MM.1S (cell line): ENCODE measurements around the gene EMCN.

Experiments used
- DNase-seq: peaks from one replicate; pipeline ENCODE4 v3.0.0-alpha.2; 2015
- H2AFZ ChIP-seq: fragments of 300-600 bp; sonication (generic); 2 replicates; pipeline ENCODE4 v1.6.0; 2016; ENCODE audit warnings: antibody characterized with exemption, low read length
- H3F3A ChIP-seq: fragments of 300-600 bp; sonication (generic); 2 replicates; pipeline ENCODE4 v1.6.1; 2016; ENCODE audit warnings: mild to moderate bottlenecking, antibody characterized with exemption, low read length, moderate library complexity, mixed read lengths; ENCODE audit not compliant: insufficient read depth
- H3K27ac ChIP-seq: fragments of 300-600 bp; sonication (generic); 2 replicates; pipeline ENCODE4 v1.5.1; 2016; ENCODE audit warnings: mild to moderate bottlenecking, low read length
- H3K27me3 ChIP-seq: fragments of 300-600 bp; sonication (generic); replicated peaks from 2 replicates; pipeline ENCODE4 v1.6.0; 2016; ENCODE audit warnings: low read length; ENCODE audit not compliant: insufficient read depth
- H3K36me3 ChIP-seq: fragments of 300-600 bp; sonication (generic); replicated peaks from 2 replicates; pipeline ENCODE4 v1.6.1; 2016; ENCODE audit warnings: mild to moderate bottlenecking, low read length, mixed read lengths; ENCODE audit not compliant: insufficient read depth
- H3K4me1 ChIP-seq: fragments of 300-600 bp; sonication (generic); 2 replicates; pipeline ENCODE4 v1.6.1; 2016; ENCODE audit warnings: low read length, mixed read lengths
- H3K4me2 ChIP-seq: fragments of 300-600 bp; sonication (generic); 2 replicates; pipeline ENCODE4 v1.6.0; 2016; ENCODE audit warnings: low read depth, low read length
- H3K4me3 ChIP-seq: fragments of 300-600 bp; sonication (generic); 2 replicates; pipeline ENCODE4 v1.5.1; 2016; ENCODE audit warnings: low read length, mixed read lengths
- H3K79me2 ChIP-seq: fragments of 300-600 bp; sonication (generic); 2 replicates; pipeline ENCODE4 v1.6.1; 2016; ENCODE audit warnings: mixed run types, low read length, mixed read lengths
- H3K9ac ChIP-seq: fragments of 300-600 bp; sonication (generic); 2 replicates; pipeline ENCODE4 v1.6.1; 2016; ENCODE audit warnings: low read length, mixed read lengths
- H3K9me2 ChIP-seq: fragments of 300-600 bp; sonication (generic); replicated peaks from 2 replicates; pipeline ENCODE4 v1.6.1; 2016; ENCODE audit warnings: mild to moderate bottlenecking, low read length, mixed read lengths; ENCODE audit not compliant: insufficient read depth
- H3K9me3 ChIP-seq: fragments of 300-600 bp; sonication (generic); replicated peaks from 2 replicates; pipeline ENCODE4 v1.6.1; 2016; ENCODE audit warnings: mild to moderate bottlenecking, low read length, mixed read lengths; ENCODE audit not compliant: insufficient read depth
- H4K20me1 ChIP-seq: fragments of 300-600 bp; sonication (generic); 2 replicates; pipeline ENCODE4 v1.6.1; 2016; ENCODE audit warnings: mild to moderate bottlenecking, low read length, moderate library complexity, mixed read lengths; ENCODE audit not compliant: insufficient read depth
- EZH2 ChIP-seq: fragments of 300-600 bp; sonication (generic); optimal IDR thresholded peaks from 2 replicates; pipeline ENCODE3; 2017; ENCODE audit warnings: low read depth, mild to moderate bottlenecking, antibody characterized with exemption, low read length, mixed read lengths
- EZH2phosphoT487 ChIP-seq: fragments of 300-600 bp; sonication (generic); IDR thresholded peaks from 2 replicates; pipeline ENCODE4 v1.6.1; 2018; ENCODE audit warnings: antibody characterized with exemption, low read length
- TF ChIP-seq, protein P1 (sequence below): fragments of 300-600 bp; sonication (generic); IDR thresholded peaks from 2 replicates; pipeline ENCODE4 v1.5.1; 2016; ENCODE audit warnings: antibody characterized with exemption, low read length, mixed read lengths

EMCN gene

DNA sequence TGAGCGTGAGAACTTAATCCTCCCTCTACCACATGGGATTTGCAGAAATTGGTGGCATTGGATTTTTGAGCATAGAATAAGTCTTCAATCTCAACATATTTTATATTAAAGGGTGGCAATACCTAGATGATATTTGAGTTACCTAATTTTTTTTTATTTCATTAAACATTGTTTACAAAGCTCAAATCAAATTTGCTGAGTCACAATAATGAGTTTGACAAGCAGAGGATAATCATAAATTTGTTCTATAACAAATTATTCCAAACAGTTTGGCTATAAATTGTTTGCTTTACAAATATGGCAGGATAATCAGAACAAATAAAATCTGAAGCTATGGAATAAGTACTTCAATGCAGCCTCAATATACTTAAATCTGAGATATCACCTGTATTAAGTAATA is 22.7 kb downstream of the EMCN start:
- Histone ChIP-seq H3K9me3 (no peaks in the 10 kb centered on the region), H3K36me3 (no peaks in the 10 kb centered on the region), H3K27me3 (no peaks in the 10 kb centered on the region), H2AFZ (no peak overlapping the region), H3F3A (no peaks in the 10 kb centered on the region), H3K4me1 (no peaks in the 10 kb centered on the region), H3K79me2 (no peaks in the 10 kb centered on the region), H3K9me2 (no peaks in the 10 kb centered on the region), H3K4me2 (no peak overlapping the region), H3K4me3 (no peak overlapping the region), H3K27ac (no peak overlapping the region), H3K9ac (no peak overlapping the region), H4K20me1 (no peaks in the 10 kb centered on the region)
- DNase-seq, result no peak
- no peak for TF ChIP-seq EZH2phosphoT487
- TF ChIP-seq, protein P1, sequence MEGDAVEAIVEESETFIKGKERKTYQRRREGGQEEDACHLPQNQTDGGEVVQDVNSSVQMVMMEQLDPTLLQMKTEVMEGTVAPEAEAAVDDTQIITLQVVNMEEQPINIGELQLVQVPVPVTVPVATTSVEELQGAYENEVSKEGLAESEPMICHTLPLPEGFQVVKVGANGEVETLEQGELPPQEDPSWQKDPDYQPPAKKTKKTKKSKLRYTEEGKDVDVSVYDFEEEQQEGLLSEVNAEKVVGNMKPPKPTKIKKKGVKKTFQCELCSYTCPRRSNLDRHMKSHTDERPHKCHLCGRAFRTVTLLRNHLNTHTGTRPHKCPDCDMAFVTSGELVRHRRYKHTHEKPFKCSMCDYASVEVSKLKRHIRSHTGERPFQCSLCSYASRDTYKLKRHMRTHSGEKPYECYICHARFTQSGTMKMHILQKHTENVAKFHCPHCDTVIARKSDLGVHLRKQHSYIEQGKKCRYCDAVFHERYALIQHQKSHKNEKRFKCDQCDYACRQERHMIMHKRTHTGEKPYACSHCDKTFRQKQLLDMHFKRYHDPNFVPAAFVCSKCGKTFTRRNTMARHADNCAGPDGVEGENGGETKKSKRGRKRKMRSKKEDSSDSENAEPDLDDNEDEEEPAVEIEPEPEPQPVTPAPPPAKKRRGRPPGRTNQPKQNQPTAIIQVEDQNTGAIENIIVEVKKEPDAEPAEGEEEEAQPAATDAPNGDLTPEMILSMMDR, result no peak
- no peak for TF ChIP-seq EZH2

DNA sequence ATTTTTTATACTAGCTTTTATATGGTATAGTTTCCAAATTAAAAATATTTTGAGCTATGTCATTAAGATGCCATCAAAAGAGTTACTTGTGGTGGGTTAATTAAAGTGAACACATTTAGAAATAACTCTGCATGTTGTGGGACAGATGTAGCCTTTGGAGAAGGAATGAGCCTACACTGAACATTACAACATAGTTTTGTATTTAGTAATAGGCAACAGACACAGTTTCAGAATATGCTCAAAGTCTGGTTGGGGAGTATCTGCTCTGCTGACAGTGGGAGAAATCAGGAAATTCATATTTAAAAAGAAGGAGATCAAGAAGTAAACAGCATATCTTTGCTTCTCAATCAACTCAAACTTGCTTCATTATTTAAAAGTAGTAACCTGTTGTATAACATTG is 23.7 kb downstream of the EMCN start:
- Histone ChIP-seq H4K20me1 (no peaks in the 10 kb centered on the region), H2AFZ (no peak overlapping the region), H3K27ac (no peak overlapping the region), H3K9me2 (no peaks in the 10 kb centered on the region), H3K79me2 (no peaks in the 10 kb centered on the region), H3F3A (no peaks in the 10 kb centered on the region), H3K4me3 (no peak overlapping the region), H3K4me2 (no peak overlapping the region), H3K4me1 (no peaks in the 10 kb centered on the region), H3K9ac (no peak overlapping the region), H3K9me3 (no peaks in the 10 kb centered on the region), H3K27me3 (no peaks in the 10 kb centered on the region), H3K36me3 (no peaks in the 10 kb centered on the region)
- no peak for DNase-seq
- TF ChIP-seq, protein P1, result no peak
- TF ChIP-seq EZH2 (no peak), EZH2phosphoT487 (no peak)

DNA sequence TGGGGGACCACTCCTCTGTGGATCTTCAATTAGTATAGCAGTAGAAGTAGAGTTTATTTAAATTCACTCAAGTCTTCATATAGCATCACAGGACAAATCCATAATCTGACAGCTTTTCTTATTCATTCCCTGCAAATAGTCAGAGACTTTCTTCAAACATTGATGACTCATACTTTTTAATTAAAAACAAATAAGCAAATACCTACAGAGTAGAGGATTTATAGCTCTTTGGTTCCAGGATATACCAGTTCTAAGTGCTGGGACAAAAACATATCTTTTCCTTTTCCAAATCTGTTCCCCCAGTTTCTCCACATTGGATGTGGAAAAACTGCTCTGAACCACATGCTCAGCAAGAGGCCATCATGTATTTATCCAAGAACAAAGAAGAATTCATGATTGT is 24.1 kb downstream of the EMCN start:
- no peak overlapping the region for H3K27ac ChIP-seq
- no peaks in the 10 kb centered on the region for H3K79me2 ChIP-seq
- DNase-seq, result no peak
- TF ChIP-seq EZH2 (no peak), EZH2phosphoT487 (no peak)
- TF ChIP-seq, protein P1, result no peak
- H3K27me3 ChIP-seq, result no peaks in the 10 kb centered on the region
- H3K4me3 ChIP-seq, result no peak overlapping the region
- H3K9ac ChIP-seq, result no peak overlapping the region
- no peaks in the 10 kb centered on the region for H3K36me3 ChIP-seq
- H3K4me1 ChIP-seq, result no peaks in the 10 kb centered on the region
- H3K9me3 ChIP-seq, result no peaks in the 10 kb centered on the region
- no peaks in the 10 kb centered on the region for H4K20me1 ChIP-seq
- no peak overlapping the region for H2AFZ ChIP-seq
- no peaks in the 10 kb centered on the region for H3F3A ChIP-seq
- no peaks in the 10 kb centered on the region for H3K9me2 ChIP-seq
- no peak overlapping the region for H3K4me2 ChIP-seq

DNA sequence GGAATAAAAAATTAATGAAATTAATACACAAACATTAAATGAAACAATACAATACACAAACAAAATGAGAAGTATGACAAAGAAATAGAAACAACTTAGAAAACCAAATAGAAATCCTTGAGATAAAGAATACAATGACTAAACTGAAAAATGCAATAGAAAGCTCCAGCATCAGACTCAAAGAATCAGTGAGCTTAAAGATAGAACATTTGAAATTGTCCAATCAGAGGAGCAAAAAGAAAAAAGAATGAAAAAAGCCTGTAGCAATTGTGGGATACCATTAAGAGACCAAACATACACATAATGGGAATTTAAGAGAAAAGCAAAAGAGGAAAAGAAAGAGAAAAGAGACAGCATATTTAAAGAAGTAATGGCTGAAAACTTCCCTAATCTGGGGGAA is 25.7 kb downstream of the EMCN start:
- H3K9me2 ChIP-seq, result no peaks in the 10 kb centered on the region
- no peak overlapping the region for H3K27ac ChIP-seq
- no peak overlapping the region for H3K4me2 ChIP-seq
- H3K36me3 ChIP-seq, result no peaks in the 10 kb centered on the region
- H3K9ac ChIP-seq, result no peak overlapping the region
- H3K27me3 ChIP-seq, result no peaks in the 10 kb centered on the region
- no peaks in the 10 kb centered on the region for H3K9me3 ChIP-seq
- H2AFZ ChIP-seq, result no peak overlapping the region
- H3K4me1 ChIP-seq, result peaks cover 1% of the 10 kb centered on the region
- no peaks in the 10 kb centered on the region for H3F3A ChIP-seq
- H3K79me2 ChIP-seq, result no peaks in the 10 kb centered on the region
- DNase-seq, result no peak
- H3K4me3 ChIP-seq, result no peak overlapping the region
- no peak for TF ChIP-seq EZH2phosphoT487
- TF ChIP-seq, protein P1, result no peak
- TF ChIP-seq EZH2, result no peak
- H4K20me1 ChIP-seq, result no peaks in the 10 kb centered on the region
